ENCODE measurements around the gene WDR31.
A peak's percentile ranks its signal among the peaks of the same experiment; 100 is the strongest.

Gene WDR31

DNA sequence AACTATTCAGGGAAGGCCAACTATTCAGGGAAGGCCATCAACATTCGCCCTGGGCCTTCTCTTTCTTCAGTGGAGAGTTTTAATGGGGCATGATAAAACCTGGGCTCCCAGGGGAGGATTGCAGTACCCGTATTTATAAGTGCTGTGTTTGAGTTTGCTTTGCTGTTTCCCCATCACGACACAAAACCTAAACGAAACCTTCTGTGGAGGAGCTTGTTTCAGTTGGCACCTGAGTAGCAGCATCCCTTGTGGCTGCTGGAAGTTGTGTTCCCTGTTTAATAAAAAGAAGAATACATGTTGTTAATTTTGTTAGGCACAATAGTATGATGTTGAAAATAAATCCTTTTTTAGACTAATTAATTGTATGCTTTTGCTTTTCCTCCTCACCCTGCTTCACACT lies 8.3 kb downstream of the WDR31 start:
- no peak for DNase-seq (ENCODE audit: low spot score)

GRCh38 chr9:113328045-113328782 lies 11.9 kb downstream of the WDR31 start:
- no peak for DNase-seq (ENCODE audit: low spot score)

- DNase-seq (ENCODE audit: low spot score): no peak
Measured at GRCh38 chr9:113326230-113326629, 13.8 kb downstream of the WDR31 start.

DNA sequence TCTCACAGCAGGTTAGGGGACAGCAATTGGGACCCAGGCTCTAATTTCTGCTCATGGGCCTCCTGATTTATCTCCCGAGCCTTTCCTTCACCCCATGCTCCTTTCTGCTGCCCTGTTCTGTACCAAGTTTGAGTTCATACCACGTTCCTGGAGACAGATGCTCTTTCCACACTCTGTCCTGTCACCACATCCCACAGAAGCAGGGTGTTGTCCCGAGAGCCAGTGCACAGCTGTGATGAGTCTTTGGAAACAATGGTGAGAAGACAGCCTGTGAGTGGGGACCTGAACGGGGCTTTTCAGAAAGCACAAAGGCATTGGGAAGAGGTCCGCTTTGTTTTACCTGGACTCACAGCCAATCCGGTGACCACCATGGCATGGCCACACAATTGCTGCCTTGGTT lies 17.4 kb downstream of the WDR31 start:
- no peak for DNase-seq (ENCODE audit: low spot score)

GRCh38 chr9:113320051-113320450 lies 20.0 kb downstream of the WDR31 start:
- no peak for DNase-seq (ENCODE audit: low spot score)

- DNase-seq (ENCODE audit: low spot score): no peak
Measured at GRCh38 chr9:113319054-113319453, 21.0 kb downstream of the WDR31 start.

GRCh38 chr9:113317777-113318176 lies 22.3 kb downstream of the WDR31 start:
- DNase-seq (ENCODE audit: low spot score): no peak

DNA sequence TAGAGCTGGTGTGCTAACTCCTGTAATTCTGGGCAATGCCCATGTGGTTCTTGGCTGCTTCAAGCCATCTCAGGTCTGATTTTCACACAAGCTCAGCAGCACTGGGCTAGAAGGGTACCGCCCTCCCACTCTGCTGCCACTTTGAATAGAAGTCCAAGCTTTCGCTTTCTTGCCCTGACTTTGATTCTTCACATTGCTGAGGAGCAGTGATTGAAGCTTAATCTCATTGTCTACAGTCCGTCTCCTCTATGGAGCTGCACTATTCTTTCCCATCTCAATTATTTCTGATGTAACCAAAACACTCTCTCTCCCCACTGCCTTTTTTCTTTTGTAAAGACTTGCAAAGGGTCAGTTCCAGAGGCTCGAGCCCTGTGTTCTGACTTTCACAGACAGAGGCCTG lies 24.0 kb downstream of the WDR31 start:
- DNase-seq (ENCODE audit: low spot score): no peak

GRCh38 chr9:113315231-113315630 lies 24.8 kb downstream of the WDR31 start:
- no peak for DNase-seq (ENCODE audit: low spot score)

GRCh38 chr9:113313261-113313660 lies 26.8 kb downstream of the WDR31 start:
- DNase-seq (ENCODE audit: low spot score): no peak

DNA sequence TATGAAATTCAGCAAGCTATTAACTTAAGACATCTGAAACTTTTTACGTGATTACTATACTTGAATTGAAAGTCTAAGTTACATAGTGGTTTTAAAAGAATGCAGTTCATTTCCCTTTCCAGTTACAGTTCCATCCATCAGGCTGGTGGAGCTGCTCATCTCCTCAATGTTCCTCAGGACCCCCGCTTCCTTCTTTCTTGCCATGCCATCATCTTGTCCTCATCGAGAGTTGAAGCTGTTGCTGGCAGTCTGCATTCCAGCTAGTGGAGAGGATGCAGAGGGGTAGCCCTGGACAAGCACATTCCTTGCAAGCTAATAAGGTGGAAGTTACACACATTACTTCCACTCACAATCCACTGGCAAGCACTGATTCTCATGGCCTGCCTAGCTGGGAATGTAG lies 28.1 kb downstream of the WDR31 start:
- no peak for DNase-seq (ENCODE audit: low spot score)

- DNase-seq (ENCODE audit: low spot score): no peak
Measured at GRCh38 chr9:113310538-113310937, 29.5 kb downstream of the WDR31 start.

DNA sequence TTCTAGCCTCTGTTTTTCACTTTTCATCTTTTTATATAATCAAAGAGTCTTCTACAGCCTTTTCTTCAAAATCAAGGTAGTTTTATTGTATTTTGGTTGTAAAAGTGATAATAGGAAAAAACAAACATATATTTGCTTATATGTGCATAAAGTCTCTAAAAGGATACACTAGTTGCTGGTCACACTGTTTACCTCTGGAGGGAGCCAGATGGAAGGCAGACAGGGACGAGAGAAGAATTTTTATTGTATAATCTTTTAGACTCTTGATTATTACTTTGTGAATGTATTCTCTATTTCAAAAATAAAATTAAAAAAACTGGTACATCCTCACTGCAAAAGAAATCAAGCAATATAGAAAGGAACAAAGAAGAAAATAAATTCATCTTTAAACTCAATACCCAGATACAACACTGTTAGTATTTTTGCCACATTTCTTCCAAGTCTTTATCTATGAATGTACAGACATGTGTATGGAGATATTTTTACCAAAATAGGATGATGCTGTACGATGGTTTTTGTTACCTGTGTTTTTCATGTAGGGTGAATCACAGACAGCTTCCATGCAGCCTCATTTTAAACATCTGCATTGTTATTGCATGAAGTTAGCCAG lies 30.8 kb downstream of the WDR31 start:
- DNase-seq (ENCODE audit: low spot score): peak; percentile 40

- no peak for DNase-seq (ENCODE audit: low spot score)
Measured at GRCh38 chr9:113307396-113307975, 32.6 kb downstream of the WDR31 start.

DNA sequence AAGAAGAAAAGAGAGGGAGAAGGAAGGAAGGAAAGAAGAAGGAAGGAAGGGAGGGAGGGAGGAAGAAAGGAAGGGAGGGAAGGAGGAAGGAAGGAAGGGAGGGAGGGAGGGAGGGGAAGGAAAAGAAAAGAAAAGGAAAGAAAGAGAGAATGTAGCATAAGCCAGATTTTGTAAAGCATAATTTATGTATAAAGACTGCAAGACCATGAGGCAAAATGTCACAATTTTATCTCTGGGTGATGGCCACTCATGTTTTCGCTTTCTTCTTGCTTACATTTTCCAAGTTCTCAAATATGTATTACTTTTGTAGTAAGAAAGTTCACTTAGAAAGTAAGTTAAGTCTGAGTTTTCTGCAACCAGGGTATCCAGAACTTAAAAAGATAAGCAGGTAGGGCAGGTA lies 33.5 kb downstream of the WDR31 start:
- no peak for DNase-seq (ENCODE audit: low spot score)

DNA sequence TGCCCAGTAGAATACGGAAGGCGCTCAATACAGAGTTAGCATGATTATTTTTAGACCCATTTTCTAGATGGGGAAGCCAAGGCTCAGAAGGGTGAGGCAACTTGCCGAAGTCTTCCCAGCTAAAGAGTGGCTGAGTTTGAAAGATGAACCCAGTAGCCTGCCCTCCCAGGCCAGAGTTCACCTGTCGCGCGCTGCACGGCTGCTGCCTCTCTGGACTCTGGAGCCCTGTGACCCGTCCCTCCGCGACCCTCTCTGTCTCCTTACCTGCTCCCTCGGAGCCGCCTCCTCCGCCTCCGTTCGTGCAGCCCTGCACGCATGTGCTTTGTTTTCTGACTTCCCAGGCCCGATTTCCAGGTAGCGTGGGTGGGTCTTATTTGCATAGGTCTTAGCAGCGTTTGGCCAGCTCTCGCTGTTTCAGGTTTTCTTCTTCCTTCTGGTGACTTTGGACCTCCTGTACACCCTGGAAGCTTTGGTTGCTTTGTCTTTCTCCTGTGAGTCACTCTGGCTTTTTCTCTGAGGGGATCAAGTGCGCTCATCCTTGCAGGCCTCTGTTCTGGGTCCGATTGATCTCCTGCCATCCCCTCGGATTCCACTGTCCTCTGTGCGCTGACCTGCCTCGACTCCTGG lies 37.2 kb downstream of the WDR31 start, which contains the start of gene RNF183:
Gene RNF183 (minus strand): TSS at position 585 of the 627 bp plus-strand sequence. CDS start 5,192 bp downstream, outside the sequence.
- no peak for DNase-seq (ENCODE audit: low spot score)

GRCh38 chr9:113301548-113301947 lies 38.5 kb downstream of the WDR31 start:
- DNase-seq (ENCODE audit: low spot score): no peak

- peak; percentile 21 for DNase-seq (ENCODE audit: low spot score)
Measured at GRCh38 chr9:113299800-113300292, 40.2 kb downstream of the WDR31 start.

- DNase-seq (ENCODE audit: low spot score): no peak
Measured at GRCh38 chr9:113298924-113299770, 40.9 kb downstream of the WDR31 start.

GRCh38 chr9:113298311-113298710 lies 41.8 kb downstream of the WDR31 start:
- DNase-seq (ENCODE audit: low spot score): no peak

DNA sequence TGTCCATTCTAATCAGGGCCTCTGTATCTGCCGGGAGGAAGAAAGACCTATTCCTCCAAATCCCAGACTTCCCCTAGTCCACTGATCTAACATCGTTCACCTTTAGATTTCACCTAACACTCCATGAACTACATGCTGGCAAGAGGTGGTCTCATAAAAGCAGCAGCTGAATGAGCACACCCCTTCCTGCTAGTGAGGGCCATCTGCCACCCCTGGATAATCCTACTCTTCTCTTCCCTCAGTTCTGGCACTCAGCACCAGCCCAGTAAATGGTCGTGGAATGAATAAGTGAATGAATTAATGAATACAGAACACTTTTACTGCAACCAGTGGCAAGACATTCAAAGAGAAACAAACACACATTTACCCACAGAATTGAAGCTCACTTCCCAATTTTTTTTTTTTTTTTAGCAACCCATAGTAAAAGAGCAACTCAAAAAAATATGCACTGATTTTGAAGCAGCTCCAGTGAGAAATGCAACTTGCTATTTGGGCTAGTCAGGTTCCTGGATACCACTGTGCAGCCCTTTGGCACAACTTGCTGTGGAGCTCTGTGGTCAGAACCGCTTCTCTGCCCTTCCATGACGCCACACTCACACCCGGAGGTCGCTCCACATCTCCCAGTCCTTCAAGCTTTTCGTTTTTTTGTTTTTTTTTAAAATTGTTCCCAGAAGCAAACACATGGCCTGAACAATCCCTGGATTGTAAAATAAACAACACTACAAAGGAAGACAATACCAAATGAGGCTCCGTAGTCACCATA lies 43.1 kb downstream of the WDR31 start:
- DNase-seq (ENCODE audit: low spot score): no peak

Measured in hepatic stellate cell (primary cell).